Stimulated activated CD8-positive, alpha-beta memory T cell treated with anti-CD3 and anti-CD28 coated beads, Interleukin-12 subunit alpha, Interleukin-12 subunit beta, amount 100 ng/mL, for 4 hours (primary cell): ENCODE data around the gene PITPNM1.
"Not testable (repeated sequence)": the region's sequence is repeated elsewhere in the genome, so short reads cannot be mapped to it uniquely, and the experiment has no call there.

Experiments used
- DNase-seq: peaks from one replicate; pipeline ENCODE4 v3.0.0-alpha.2; 2020; ENCODE audit warnings: low read depth

PITPNM1 gene

GRCh38 chr11:67523556-67524479 is 18.7 kb upstream of the PITPNM1 start:
- no peak for DNase-seq

- DNase-seq: no peak
These were observed 17.8 kb upstream of the PITPNM1 start, which contains the start of gene CABP2 for GRCh38 chr11:67522844-67523555. CABP2 (minus strand) TSS chr11:67523446; CDS start chr11:67523326, 120 bp downstream.

- no peak for DNase-seq
These were observed 17.2 kb upstream of the PITPNM1 start for GRCh38 chr11:67522338-67522737.

GRCh38 chr11:67521924-67522323 is 16.8 kb upstream of the PITPNM1 start:
- DNase-seq: no peak

- no peak for DNase-seq
These were observed 16.0 kb upstream of the PITPNM1 start for GRCh38 chr11:67520856-67521824.

- no peak for DNase-seq
These were observed 14.6 kb upstream of the PITPNM1 start for GRCh38 chr11:67519726-67520125.

GRCh38 chr11:67517784-67518552 is 12.8 kb upstream of the PITPNM1 start:
- DNase-seq: no peak

- DNase-seq: no peak
These were observed 11.6 kb upstream of the PITPNM1 start for GRCh38 chr11:67516806-67517205.

GRCh38 chr11:67514116-67514515 is 9.0 kb upstream of the PITPNM1 start:
- DNase-seq: no peak

GRCh38 chr11:67511558-67511957 is 6.4 kb upstream of the PITPNM1 start:
- not testable (repeated sequence) for DNase-seq

GRCh38 chr11:67510023-67510345 is 4.8 kb upstream of the PITPNM1 start:
- no peak for DNase-seq

GRCh38 chr11:67508486-67509121 is 3.4 kb upstream of the PITPNM1 start:
- peak; percentile 97 for DNase-seq

- DNase-seq: peak; percentile 95
These were observed 2.8 kb upstream of the PITPNM1 start, which contains the start of gene CDK2AP2 for GRCh38 chr11:67507864-67508485. CDK2AP2 (minus strand) TSS chr11:67508162; CDS start chr11:67508082, 80 bp downstream.

- no peak for DNase-seq
These were observed 2.2 kb upstream of the PITPNM1 start for GRCh38 chr11:67507242-67507863.

GRCh38 chr11:67506426-67507051 is 1.4 kb upstream of the PITPNM1 start:
- no peak for DNase-seq

GRCh38 chr11:67505605-67506396 is 638 bp upstream of the PITPNM1 start:
- peak; percentile 78 for DNase-seq

GRCh38 chr11:67504005-67504949 is 886 bp downstream of the PITPNM1 start:
- DNase-seq: peak; percentile 36
